OCI-LY3 (cell line): ENCODE measurements around the gene COL4A1.

Source experiments
- CTCF ChIP-seq: fragments of 200-600, 300-600 bp; sonication (generic); IDR thresholded peaks from 2 replicates; pipeline ENCODE4 v1.5.1; 2014; ENCODE audit warnings: antibody characterized with exemption, low read length, low read depth
- EZH2phosphoT487 ChIP-seq: fragments of 200-600 bp; shearing (Covaris generic); IDR thresholded peaks from 2 replicates; pipeline ENCODE4 v1.6.1; 2018; ENCODE audit warnings: antibody characterized with exemption, mixed run types, low read depth

DNA sequence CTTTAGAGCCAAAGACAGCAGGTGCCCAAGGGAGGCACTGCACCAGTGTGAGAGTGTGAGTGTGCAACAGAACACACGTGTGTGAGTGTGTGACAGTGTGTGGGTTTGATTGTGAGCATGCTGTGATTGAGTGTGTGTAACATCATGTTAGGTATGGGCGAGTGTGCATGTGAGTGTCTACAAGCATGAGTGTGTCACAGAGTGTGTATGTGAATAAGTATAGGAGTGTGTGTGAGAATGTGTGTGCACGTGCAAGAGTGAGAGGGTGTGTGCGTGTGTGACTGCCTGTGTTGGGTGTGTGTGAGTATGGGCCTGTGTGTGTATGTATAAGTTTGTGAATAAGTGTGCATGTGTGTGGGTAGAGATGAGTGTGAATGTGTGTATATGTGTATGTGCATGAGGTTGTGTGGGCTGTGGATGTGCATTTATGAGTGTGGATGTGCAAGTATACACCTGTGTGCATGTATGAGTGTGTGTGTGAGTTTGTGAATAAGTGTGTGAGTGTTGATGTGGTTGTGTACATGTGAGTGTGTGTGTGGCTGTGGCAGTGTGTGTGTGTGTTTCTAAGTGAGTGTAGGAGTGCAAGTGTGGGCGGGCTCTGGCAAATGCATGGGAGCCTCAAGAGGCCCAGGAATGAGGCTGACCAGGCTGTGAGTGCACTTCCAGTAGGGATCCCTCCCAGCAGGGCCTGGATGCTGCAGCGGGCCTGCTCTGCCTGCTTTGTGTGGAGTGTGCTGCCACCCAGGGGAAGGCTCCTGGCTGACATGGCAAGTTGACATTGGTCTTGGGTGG, 198.4 kb downstream of the COL4A1 start:
- TF ChIP-seq CTCF (peak; percentile 58), EZH2phosphoT487 (no peak)
